HG02678 (cell line): ENCODE results near the gene ANKH.

Experiments used
- ATAC-seq: cut with Tn5 transposase; IDR thresholded peaks from one replicate; pipeline ENCODE4 v1.9.1; 2021; ENCODE audit warnings: mild to moderate bottlenecking, moderate library complexity; ENCODE audit not compliant: unreplicated experiment

Gene ANKH

DNA sequence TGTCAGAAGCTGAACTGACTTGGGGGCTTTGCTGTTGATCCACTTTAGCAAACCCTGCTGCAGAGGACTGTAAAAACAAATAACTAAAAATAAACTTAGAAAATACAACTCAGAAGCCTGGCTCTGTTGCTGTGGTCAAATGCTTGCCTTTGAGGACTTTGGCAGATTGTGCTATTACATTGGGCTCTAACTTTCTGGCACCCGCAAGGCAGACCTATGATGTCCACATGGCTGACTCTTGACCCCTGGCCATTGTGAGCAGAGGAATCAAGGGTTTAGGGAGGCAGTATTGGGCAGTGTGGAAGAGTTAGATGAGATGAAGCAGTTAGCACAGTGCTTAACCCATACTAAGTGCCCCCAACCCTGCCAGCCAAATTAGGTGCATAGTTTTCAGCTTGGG is 173.1 kb downstream of the ANKH start:
- no peak for ATAC-seq

DNA sequence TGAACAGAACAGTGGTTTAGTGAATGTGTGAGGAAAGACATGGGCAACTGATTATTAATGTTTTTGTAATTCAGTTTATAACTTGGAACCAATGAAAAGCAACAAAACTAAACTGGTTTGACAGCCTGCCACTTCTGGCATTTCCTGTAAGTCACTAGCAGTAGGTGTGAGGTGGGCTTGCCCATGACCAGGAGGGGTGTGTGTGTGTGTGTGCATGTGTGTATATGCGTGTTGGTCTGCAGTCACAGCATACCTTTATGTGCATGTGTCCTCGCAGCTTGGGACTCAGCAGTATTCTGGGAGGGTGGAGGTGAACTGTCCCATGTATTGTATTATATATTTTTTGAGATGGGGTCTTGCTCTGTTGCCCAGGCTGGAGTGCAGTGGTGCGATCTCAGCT is 174.7 kb downstream of the ANKH start:
- no peak for ATAC-seq

DNA sequence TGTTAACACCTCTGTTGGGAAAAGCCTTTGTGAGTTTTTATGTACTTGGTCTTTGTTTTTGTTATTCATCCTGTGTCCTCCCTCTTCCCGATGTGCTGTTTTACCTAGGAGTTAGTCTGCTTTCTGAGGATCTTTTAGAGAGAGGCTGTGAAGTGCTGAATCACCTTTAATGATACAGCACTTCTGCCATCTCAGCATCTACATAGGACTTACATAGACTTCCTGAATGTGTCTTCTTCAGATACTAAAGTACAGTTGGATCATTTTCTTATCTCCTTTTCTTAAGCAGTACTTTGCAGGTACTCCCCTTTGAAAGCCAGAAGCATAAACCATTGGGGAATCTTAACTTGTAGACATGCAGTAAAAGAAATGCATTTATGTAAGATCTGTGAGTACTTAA is 175.5 kb downstream of the ANKH start:
- ATAC-seq: no peak

DNA sequence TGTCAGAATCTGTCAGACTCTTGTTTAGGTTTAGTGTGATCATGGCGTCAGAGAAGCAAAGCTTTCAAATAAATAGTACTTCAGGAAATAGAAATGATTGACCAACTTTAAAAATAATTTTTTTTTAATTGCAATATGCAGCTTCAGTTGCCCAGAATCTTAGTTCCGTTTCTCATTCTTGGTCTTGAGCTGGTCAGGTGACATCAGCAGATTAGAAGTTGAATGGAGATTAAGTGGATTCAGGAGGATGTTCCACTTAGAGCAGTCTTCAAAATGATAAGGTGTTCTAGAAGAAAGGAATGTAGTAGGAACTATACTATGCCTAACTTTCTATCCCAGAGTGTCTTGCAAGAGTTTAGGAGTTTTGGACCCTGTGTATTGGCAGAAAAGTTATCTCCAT is 176.4 kb downstream of the ANKH start:
- ATAC-seq: no peak

DNA sequence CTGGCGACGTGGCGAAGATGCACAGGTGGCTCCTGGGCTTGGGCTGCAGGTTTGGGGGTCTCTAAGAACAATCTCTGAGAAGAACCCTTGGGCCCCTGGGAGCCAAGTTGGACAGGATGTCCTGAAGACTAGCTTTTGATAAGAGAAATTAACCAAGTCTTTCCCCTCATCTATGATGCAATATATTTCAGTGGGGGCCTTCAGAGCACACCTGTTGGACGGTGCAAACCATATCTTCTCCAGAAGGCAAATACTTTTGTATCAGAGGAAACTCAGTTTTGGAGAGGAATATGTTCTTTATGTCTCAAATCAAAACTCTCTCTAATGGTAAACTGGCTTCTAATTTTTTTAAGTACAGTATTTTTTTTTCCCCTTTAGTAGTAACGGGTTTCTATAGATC is 178.5 kb downstream of the ANKH start:
- no peak for ATAC-seq

DNA sequence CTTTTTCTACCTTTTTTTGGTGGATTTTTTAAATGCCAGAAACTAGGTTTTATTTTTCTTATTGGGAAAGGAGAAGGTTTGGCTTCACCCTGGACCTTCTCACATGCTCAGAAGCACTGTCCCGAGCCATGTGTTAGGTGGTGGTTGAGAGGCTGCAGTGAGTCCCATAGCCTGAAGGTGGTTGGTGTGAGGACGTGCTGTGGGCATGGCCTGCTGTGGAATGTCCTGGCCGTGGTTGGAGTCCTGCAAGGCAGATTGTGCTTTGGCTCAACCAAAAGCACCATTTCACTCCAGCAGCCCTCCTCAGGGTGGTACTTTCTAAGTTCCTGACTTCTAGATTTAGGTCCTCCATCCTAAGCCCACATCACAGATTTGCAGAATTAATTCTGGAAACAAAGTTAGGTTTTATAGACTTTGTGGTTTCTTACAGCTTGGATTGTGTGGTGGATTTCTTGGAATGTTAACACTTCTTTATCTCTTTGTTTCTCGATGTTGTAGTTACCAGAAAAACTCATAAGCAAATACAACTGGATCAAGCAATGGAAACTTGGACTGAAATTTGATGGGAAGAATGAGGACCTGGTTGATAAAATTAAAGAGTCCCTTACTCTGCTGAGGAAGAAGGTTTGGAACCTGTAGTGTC is 184.4 kb downstream of the ANKH start:
- ATAC-seq: no peak

DNA sequence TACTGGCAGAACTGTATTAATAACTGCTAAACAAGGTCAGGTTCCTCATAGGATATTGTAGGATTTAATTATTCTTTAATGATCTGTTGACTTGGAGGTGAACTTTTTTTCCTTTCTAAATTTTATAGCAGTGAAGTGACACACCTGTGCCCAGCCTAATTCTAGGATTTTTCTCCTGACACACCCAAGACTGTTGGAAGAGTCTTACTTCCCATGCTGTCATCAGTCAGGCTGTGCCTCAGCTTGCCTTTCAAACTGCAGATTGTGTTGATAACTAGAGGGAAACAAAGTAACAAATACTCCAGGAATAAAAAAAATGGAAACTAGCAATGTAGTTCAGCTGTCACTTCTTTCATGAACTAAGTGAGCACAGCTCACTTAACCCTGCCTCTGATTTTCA is 185.1 kb downstream of the ANKH start:
- no peak for ATAC-seq

DNA sequence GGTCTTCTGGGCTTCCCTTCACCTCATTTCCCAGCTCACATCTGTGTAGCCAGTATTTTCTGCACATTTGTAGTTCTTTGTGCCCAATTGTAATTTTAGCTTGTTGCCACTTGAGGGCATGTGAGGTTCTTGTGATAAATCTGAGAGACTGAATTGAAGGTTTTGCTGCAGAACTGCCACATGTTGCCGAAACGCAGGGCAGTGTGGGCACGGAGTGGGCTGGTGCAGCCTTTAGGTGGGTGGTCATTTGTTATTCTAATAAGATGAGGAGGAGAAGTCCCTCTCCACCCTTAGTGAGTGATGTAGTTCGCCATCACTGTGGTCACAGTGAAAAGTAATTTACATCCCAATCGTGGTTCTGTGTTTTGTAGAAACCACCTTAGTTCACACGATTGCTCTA is 185.8 kb downstream of the ANKH start:
- ATAC-seq: peak; percentile 98

DNA sequence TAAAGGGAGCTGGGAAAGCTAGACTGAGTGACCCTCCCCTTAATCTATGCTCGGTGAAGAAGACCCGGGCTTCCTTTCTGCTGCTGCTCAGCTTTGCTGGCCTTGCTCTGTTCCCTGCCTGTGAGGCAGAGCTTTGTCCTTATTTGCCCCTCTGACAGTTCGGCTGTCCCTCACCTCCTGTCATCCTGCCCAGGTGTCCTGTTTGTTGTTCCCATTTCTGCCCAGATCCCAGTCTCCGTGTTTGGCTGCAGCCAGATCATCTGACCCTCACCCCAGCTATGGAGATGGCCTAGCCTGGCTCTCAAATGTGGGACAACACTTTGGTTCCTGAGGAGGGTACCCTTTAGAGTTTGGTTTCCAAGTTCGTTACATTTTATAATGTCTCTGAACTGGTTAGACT is 186.8 kb downstream of the ANKH start:
- ATAC-seq: no peak

DNA sequence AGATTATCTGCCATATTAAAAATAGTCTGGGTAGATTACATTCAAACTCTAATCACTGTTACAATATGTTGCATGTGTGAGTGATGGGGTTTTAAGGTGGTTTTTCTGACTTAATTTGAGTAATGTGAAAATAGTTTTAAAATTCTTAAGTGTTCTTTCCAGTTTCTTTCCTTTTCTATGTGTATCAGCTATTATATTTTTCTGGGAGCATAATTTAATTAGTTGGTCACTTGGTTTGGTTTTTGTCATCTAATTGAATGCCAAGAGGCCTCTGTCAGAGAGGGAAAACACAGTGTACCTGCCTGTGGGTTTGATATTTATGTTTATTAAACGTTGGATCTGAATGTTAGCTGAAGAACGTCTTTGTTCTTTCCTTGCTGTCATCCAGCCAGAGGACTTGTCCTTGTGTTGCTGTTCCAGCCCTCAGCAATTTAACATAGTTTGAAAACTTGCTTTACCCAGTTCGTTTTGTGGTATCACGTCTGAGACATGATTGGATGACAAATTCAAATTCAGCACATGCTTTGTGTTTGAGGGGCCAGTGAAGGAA is 187.6 kb downstream of the ANKH start:
- ATAC-seq: no peak

DNA sequence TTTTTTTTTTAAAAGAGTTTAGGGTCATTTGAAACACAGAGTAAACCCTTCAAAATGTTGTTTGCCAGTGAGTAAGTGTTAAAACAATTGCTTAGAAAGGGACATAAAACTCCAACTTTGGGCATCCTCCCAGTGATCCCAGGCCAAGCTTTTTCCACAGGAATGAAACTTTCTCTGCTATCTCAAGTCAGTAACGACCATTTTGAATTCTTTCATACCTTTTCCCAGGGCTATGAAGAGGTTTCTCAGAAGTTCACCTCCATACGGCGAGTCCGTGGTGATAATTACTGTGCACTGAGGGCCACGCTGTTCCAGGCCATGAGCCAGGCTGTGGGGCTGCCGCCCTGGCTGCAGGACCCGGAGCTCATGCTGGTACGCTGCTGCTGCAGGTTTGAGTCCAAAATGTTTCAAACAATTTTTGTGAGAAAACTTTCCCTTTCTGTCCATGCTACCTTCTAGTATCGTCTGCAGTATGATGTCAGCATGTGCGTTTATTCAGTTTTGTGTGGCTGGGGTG is 190.3 kb downstream of the ANKH start:
- ATAC-seq: no peak

DNA sequence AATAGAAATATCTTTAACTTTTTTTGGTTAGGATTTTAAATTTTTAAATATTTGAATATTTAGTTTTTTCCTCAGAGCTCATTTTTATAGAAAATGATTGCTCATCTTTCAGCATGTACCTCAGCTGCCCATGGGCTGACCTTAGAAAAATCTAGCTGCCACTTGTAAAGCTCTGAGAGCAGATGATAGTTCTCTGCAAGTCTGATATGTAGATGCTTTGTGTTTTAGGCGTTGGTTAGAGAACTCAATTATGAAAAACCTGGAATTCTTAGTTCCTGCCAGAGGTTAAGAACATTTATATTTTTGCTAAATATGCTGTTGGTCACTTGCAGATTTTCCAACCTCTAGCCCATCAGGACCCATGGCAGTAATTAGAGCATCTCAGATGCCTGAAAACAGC is 192.0 kb downstream of the ANKH start:
- ATAC-seq: no peak

DNA sequence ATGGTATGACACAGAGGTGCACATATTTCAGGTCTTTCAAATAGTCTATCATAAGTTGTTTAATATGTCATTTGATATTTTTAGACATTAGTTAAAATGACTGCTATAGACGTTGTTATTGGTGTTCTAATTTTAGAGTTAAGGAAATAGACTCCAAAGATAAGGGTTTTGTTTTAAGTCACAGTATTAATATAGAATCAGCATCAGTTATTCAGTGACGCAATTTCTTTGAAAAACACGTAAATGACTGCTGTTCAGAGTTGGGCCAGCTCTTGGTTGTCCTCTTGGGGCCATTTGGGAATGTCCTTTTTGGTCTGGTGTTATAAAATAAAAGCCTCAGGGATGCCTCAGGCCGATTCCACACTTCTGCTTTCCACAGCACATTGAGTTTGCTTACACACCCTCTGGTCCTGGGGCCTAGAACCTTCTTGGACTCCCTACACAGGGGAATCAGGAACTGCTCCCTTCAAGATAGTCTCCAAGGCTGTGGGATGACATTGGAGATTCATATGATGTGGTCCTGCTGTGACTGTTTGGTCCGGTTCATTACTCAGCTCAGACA is 192.7 kb downstream of the ANKH start:
- no peak for ATAC-seq

DNA sequence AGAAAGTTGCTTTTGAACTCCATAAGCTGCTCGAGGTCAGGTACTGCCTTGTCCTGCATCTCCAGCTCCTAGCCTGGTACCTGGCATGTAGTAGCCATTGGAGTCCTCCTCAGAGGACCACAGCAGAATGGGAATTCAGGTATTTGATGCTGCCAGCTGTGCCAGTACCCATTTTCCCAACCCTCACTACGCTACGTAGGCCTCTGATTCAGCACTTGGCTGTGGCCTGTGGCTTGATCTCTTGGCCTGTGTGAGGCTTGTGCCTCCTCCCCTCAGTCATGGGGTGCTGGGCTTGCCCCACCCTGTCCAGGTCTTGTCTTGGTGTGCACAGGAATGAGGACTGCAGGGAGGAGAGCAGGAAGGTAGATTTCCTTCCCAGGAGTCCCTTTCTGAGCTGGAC is 195.3 kb downstream of the ANKH start:
- ATAC-seq: peak; percentile 36

DNA sequence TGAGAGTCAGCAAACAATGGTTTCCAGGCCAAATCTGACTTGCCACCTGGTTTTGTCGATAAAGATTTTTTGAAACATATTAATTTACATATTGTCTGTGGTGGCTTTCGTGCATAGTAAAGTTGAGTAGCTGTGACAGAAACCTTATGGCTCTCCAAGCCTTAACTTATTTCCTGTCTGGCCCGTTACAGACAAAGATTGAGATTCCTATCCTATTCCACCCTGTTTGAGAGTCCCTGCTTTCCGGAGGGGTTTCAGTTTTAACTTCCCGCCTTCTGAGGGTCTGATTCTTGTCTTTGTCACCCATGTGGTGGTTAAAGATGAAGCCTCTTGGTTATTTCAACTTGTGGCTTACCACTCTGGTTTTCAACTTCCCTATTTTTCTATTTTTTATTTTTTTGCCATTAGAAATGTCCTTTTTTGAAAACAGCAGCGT is 195.7 kb downstream of the ANKH start:
- ATAC-seq: peak; percentile 47

DNA sequence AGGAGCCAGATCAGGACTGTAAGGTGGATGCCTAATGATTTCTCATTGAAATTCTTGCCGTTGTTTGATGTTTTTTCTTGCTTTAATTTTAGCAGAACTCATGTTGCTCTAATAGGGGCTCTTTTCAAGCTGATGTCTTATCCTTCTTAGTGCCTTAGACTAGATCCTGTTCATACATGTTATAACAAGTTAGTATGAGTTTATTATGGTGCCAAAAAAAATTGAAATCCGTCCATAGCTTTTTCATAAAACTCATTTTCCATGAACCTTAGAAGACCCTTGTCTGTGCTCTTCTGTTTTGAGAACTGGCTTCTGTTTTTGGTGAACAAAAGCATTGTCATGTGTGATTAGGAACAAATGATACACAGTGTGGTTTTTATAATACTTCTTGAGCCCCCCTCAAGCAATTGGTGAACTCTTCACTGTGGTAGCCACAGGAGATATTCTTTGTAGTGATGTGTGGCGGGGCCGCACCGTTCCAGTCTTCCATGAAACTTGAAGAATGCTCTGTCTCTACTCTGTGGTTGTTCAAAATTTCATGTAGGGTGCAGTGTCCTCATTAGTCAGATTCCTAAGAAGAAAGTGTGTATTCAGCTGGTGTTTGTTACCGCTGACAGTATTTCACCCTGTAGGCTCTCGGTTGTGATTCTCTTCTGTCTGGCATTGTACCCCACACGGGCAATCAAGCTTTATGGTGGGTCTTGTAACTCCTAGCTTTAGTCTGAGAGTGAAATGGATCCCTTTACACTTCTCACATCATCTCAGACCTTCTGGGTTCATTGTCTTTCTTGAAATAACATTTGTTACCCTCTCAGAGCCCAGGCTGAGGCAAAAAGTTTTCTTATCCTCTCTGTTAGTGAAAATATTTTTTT is 196.4 kb downstream of the ANKH start:
- ATAC-seq: peak; percentile 12

DNA sequence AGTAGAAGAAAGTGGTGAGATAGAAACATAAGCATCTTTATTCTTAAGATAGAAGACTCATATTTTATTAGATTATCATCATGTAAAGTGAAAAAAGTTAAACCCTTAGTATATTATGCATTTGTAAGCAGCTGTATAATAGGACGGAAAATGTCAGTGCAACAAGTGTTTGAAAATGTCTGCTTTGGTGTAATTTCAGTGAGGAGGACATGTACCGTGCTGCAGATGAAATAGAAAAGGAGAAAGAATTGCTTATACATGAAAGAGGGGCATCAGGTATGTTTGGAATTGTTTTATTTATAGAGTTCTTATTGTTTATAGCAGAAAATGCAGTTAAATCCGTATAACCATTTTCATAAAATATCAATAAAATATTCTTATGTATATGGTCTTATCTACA is 198.1 kb downstream of the ANKH start:
- ATAC-seq: no peak

DNA sequence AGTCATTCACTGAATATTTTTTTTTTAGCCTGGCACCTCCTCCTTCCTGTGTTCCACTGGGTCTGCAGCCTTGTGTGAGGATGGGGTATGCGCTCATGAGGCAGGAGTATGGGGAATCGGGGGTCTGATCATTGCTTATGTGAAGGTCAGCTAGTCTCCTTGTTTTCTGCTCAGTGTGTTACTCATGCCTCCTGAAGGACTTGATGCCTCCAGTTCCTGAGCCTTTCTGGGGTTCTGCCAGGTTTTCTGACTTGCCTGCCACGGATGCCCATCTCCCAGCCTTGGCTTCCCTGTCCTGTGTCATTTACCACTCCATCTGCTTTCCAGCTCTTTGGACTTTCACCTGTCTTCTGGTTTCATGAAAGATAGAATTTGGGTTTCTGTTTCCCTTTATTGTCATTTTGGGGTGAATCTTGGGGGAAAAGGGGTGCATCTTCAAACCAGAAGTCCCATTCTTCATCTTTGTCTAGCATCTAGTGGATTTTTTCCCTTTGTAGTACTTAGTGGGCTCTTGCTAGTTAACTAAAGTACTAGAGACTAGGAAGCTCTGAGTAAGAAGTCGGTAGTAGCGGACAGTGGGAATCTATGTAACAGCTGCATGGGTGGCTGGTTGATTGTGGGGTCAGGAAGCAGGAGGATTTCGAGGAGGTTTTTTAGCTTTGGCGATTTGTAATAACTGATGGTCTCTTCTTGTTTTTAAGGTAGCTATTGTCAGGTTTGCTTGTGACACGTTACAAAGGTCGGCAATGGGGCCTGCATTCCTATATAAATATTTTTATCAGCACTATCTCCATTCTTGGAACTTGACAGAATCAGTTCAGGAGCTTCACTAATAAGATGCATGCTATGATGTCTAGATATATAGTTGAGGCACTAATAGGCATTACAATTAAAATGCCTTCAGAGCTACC is 198.8 kb downstream of the ANKH start:
- ATAC-seq: no peak

DNA sequence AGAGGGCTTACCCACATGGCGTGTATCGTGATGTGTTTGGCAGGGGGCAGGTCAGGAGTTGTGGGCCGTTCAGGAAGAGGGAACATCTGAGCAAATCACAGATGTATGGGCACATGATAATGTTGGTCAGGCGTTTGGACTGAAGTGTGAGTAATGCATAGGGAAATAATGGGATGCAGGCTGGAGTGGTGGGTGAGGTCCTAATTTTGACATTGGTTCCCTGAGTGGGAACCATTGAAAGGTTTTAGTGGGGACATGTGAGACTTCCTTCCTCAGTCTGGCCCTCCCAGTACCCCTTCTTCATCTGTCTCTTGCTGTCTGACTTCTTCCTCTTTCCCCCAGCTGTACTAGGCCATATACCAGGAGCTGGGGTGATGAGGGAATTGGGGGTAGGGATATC is 199.5 kb downstream of the ANKH start:
- no peak for ATAC-seq

DNA sequence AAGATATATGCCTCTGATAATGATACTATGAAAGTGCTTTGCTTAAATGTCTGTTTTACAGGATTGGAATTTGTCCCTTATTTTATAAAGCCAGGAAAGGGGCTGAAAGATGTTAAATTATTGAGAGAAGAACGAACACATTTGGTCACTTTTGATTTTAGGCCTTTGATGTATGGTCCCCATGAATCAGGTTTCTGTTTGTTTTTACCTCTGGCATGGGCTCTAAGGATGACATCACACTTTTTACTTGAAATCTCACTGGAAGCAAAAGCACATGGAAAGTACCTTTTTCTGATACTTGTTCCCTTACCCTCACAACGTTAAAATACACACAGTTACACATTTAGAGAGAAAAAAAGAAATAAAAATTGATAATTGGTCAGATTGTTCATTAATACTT is 200.2 kb downstream of the ANKH start:
- no peak for ATAC-seq

DNA sequence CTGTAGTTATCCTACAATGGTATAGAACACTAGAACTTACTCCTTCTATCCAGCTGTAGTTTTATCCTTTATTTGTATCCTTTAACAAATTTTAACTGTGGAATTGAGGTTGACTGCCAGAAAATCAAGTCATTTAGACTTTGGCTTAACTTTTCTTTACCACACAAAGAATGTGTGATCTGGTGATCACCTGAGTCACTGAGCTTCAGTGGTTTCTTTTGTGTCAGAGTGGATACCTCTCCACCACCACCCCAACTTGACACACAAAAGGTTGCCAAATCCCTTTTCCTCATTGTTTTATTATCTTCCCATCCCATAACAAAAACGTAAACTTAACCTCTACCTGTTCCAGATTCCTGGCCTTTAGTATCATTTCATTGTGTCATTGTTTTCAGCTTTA is 201.6 kb downstream of the ANKH start:
- no peak for ATAC-seq
